ENCODE measurements around the gene CEL.
"Not testable (repeated sequence)": the region's sequence is repeated elsewhere in the genome, so short reads cannot be mapped to it uniquely, and the experiment has no call there.

CEL gene

DNA sequence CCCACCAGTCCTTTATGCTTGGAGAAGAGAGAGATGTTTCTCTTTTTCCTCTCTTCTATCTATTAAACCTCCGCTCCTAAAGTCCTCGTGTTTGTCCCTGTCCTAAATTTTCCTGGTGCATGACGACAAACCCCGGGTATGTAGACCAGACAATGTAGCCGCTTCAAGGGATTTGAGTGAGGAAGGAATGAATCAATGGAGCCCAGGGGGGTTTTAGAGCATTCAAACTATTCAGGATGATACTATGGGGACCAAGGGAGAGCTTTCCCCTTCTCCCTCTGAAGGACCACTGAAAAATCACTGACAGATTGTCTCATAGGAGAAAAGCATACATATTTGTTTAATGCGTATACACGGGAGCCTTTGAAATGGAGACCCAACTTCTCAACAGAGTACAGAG, 18.4 kb downstream of the CEL start:
- no peak overlapping the region for H3K4me3 ChIP-seq (ENCODE audit: low read length)
- no peak for DNase-seq (ENCODE audit: low read depth)
- TF ChIP-seq, protein P1, sequence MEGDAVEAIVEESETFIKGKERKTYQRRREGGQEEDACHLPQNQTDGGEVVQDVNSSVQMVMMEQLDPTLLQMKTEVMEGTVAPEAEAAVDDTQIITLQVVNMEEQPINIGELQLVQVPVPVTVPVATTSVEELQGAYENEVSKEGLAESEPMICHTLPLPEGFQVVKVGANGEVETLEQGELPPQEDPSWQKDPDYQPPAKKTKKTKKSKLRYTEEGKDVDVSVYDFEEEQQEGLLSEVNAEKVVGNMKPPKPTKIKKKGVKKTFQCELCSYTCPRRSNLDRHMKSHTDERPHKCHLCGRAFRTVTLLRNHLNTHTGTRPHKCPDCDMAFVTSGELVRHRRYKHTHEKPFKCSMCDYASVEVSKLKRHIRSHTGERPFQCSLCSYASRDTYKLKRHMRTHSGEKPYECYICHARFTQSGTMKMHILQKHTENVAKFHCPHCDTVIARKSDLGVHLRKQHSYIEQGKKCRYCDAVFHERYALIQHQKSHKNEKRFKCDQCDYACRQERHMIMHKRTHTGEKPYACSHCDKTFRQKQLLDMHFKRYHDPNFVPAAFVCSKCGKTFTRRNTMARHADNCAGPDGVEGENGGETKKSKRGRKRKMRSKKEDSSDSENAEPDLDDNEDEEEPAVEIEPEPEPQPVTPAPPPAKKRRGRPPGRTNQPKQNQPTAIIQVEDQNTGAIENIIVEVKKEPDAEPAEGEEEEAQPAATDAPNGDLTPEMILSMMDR (conservative IDR thresholded peaks at IDR 0.05; ENCODE audit: low read length): no peak

DNA sequence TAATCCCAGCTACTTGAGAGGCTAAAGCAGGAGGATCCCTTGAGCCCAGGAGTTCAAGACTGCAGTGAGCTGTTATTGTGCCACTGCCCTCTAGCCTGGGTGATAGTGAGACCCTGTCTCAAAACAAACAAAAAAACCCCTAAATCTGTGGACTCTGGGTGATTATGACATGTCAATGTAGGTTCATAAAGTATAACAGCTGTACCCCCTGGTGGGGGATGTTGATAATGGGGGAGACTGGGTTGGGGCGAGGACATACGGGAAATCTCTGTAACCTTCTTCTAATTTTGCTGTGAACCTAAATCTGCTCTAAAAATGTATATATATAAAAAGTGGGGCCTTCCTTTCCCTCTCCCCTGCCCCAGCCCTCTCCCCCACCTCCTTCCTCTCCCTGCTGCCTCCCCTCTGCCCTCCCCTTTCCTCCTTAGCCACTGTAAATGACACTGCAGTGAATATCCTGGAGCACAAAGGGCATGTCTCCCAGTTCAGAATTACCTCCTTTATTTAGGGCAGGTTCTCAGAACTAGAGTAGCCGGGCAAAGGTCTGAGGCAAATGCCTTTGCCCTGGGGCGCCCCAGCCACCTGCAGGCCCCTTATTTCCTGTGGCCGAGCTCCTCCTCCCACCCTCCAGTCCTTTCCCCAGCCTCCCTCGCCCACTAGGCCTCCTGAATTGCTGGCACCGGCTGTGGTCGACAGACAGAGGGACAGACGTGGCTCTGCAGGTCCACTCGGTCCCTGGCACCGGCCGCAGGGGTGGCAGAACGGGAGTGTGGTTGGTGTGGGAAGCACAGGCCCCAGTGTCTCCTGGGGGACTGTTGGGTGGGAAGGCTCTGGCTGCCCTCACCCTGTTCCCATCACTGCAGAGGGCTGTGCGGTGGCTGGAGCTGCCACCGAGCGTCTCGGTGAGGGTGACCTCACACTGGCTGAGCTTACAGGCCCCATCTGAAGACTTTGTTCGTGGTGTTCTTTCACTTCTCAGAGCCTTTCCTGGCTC, 19.3 kb downstream of the CEL start:
- DNase-seq (ENCODE audit: low read depth): not testable (repeated sequence)

GRCh38 chr9:133081957-133082644, 20.3 kb downstream of the CEL start:
- not testable (repeated sequence) for H3K4me3 ChIP-seq (ENCODE audit: low read length); DNase-seq (ENCODE audit: low read depth)

More for the DNA sequence above, 19.3 kb downstream of the CEL start:
- not testable (repeated sequence) for H3K4me3 ChIP-seq (ENCODE audit: low read length)

GRCh38 chr9:133083688-133084087, 21.9 kb downstream of the CEL start:
- not testable (repeated sequence) for DNase-seq (ENCODE audit: low read depth); H3K4me3 ChIP-seq (ENCODE audit: low read length)

- not testable (repeated sequence) for H3K4me3 ChIP-seq (ENCODE audit: low read length); DNase-seq (ENCODE audit: low read depth)
Observed at GRCh38 chr9:133086212-133086860, 24.6 kb downstream of the CEL start.

GRCh38 chr9:133086894-133087293, 25.1 kb downstream of the CEL start:
- no peak for DNase-seq (ENCODE audit: low read depth)
- TF ChIP-seq, protein P1 (conservative IDR thresholded peaks at IDR 0.05; ENCODE audit: low read length): no peak
- H3K4me3 ChIP-seq (ENCODE audit: low read length): no peak overlapping the region

GRCh38 chr9:133087429-133088145, 25.8 kb downstream of the CEL start:
- TF ChIP-seq, protein P1 (conservative IDR thresholded peaks at IDR 0.05; ENCODE audit: low read length): no peak
- no peak overlapping the region for H3K4me3 ChIP-seq (ENCODE audit: low read length)
- DNase-seq (ENCODE audit: low read depth): no peak

GRCh38 chr9:133088146-133088750, 26.5 kb downstream of the CEL start:
- TF ChIP-seq, protein P1 (conservative IDR thresholded peaks at IDR 0.05; ENCODE audit: low read length): no peak
- DNase-seq (ENCODE audit: low read depth): no peak
- no peak overlapping the region for H3K4me3 ChIP-seq (ENCODE audit: low read length)
